DOHH2 (cell line): ENCODE results near the gene JADE3.

Experiments
- H3F3A ChIP-seq: fragments of 200-600 bp; sonication (generic), shearing (Covaris generic); 2 replicates; pipeline ENCODE4 v1.6.0; 2016; ENCODE audit warnings: antibody characterized with exemption, mild to moderate bottlenecking; ENCODE audit not compliant: control insufficient read depth, insufficient read depth
- H3K27ac ChIP-seq: fragments of 200-600 bp; sonication (generic); 2 replicates; pipeline ENCODE4 v1.5.1; 2014; ENCODE audit warnings: low read depth, mild to moderate bottlenecking, low read length, moderate library complexity
- H3K27me3 ChIP-seq: fragments of 200-600 bp; sonication (generic); 2 replicates; pipeline ENCODE4 v1.6.1; 2014; ENCODE audit warnings: mild to moderate bottlenecking, low read length, mixed read lengths; ENCODE audit not compliant: control insufficient read depth
- H3K36me3 ChIP-seq: fragments of 200-600 bp; sonication (generic); 2 replicates; pipeline ENCODE4 v1.6.1; 2014; ENCODE audit warnings: mild to moderate bottlenecking, low read length, moderate library complexity, mixed read lengths; ENCODE audit not compliant: control insufficient read depth
- H3K4me1 ChIP-seq: fragments of 200-600 bp; sonication (generic); 2 replicates; pipeline ENCODE4 v1.6.1; 2014; ENCODE audit warnings: mild to moderate bottlenecking, low read length, mixed read lengths; ENCODE audit not compliant: control insufficient read depth
- H3K4me2 ChIP-seq: fragments of 200-600 bp; sonication (generic); 2 replicates; pipeline ENCODE4 v1.6.0; 2014; ENCODE audit warnings: mild to moderate bottlenecking, low read length, moderate library complexity
- H3K4me3 ChIP-seq: fragments of 200-600 bp; sonication (generic); 2 replicates; pipeline ENCODE4 v1.5.1; 2014; ENCODE audit warnings: mild to moderate bottlenecking, low read length, mixed read lengths
- H3K79me2 ChIP-seq: fragments of 200-600 bp; sonication (generic); 2 replicates; pipeline ENCODE4 v1.6.1; 2014; ENCODE audit warnings: mild to moderate bottlenecking, low read length, mixed read lengths; ENCODE audit not compliant: control insufficient read depth
- H3K9me2 ChIP-seq: fragments of 200-600 bp; sonication (generic); replicated peaks from 2 replicates; pipeline ENCODE4 v1.6.1; 2014; ENCODE audit warnings: mild to moderate bottlenecking, low read length, mixed read lengths; ENCODE audit not compliant: control insufficient read depth
- H3K9me3 ChIP-seq: fragments of 200-600 bp; sonication (generic); 2 replicates; pipeline ENCODE4 v1.6.1; 2014; ENCODE audit warnings: antibody characterized with exemption, low read length, mixed read lengths; ENCODE audit not compliant: control insufficient read depth, insufficient read depth
- H4K20me1 ChIP-seq: fragments of 200-600 bp; sonication (generic); 2 replicates; pipeline ENCODE4 v1.6.0; 2014; ENCODE audit warnings: low read depth, mild to moderate bottlenecking, antibody characterized with exemption, low read length, moderate library complexity; ENCODE audit not compliant: control insufficient read depth, insufficient read depth
- EZH2phosphoT487 ChIP-seq: fragments of 200-600 bp; sonication (generic); IDR thresholded peaks from 2 replicates; pipeline ENCODE4 v1.6.1; 2017; ENCODE audit warnings: borderline replicate concordance, mild to moderate bottlenecking, antibody characterized with exemption, low read length, moderate library complexity, mixed read lengths
- TF ChIP-seq, protein P1 (sequence below): fragments of 200-600 bp; sonication (generic); IDR thresholded peaks from one replicate; pipeline ENCODE4 v1.5.1; 2014; ENCODE audit warnings: antibody characterized with exemption, mild to moderate bottlenecking, low read depth, low read length; ENCODE audit not compliant: poor library complexity, severe bottlenecking

The JADE3 gene

GRCh38 chrX:46865281-46865680, 46.9 kb upstream of the JADE3 start:
- no peaks in the 10 kb centered on the region for H3K79me2 ChIP-seq
- H3K36me3 ChIP-seq: peaks cover 9% of the 10 kb centered on the region; the same call in 1 of the 2 replicates
- no peaks in the 10 kb centered on the region for H4K20me1 ChIP-seq
- H3K4me1 ChIP-seq: no peaks in the 10 kb centered on the region
- H3K27me3 ChIP-seq: no peaks in the 10 kb centered on the region
- no peak overlapping the region for H3K4me2 ChIP-seq
- H3K9me3 ChIP-seq: no peaks in the 10 kb centered on the region
- H3F3A ChIP-seq: no peaks in the 10 kb centered on the region
- no peak overlapping the region for H3K27ac ChIP-seq
- TF ChIP-seq, protein P1, sequence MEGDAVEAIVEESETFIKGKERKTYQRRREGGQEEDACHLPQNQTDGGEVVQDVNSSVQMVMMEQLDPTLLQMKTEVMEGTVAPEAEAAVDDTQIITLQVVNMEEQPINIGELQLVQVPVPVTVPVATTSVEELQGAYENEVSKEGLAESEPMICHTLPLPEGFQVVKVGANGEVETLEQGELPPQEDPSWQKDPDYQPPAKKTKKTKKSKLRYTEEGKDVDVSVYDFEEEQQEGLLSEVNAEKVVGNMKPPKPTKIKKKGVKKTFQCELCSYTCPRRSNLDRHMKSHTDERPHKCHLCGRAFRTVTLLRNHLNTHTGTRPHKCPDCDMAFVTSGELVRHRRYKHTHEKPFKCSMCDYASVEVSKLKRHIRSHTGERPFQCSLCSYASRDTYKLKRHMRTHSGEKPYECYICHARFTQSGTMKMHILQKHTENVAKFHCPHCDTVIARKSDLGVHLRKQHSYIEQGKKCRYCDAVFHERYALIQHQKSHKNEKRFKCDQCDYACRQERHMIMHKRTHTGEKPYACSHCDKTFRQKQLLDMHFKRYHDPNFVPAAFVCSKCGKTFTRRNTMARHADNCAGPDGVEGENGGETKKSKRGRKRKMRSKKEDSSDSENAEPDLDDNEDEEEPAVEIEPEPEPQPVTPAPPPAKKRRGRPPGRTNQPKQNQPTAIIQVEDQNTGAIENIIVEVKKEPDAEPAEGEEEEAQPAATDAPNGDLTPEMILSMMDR: no peak
- TF ChIP-seq EZH2phosphoT487: no peak
- H3K9me2 ChIP-seq: no peaks in the 10 kb centered on the region
- H3K4me3 ChIP-seq: no peak overlapping the region

DNA sequence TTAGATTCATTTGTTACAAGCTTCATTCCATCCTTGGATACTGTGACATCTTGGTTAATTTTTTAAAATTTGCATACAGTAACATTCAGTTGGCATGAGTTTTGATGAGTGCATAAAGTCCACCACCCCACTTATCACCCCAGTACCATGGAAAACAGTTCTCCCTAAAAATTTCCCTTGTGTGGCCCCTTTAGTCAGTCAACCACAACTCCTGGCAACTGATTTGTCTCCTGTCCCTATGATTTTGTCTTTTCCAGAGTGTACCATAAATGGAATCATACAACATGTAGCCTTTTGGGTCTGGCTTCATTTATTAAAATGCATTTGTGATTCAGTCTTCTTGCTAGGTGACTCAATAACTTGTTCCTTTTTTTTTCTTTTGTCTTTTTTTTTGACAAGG, 45.5 kb upstream of the JADE3 start:
- no peak overlapping the region for H3K4me3 ChIP-seq
- no peaks in the 10 kb centered on the region for H3K79me2 ChIP-seq
- H3K9me3 ChIP-seq: no peaks in the 10 kb centered on the region
- H3K27me3 ChIP-seq: no peaks in the 10 kb centered on the region
- no peak overlapping the region for H3K27ac ChIP-seq
- no peaks in the 10 kb centered on the region for H4K20me1 ChIP-seq
- H3K9me2 ChIP-seq: no peaks in the 10 kb centered on the region
- no peaks in the 10 kb centered on the region for H3K4me1 ChIP-seq
- TF ChIP-seq, protein P1: no peak
- TF ChIP-seq EZH2phosphoT487: no peak
- peaks cover 3% of the 10 kb centered on the region; the same call in 1 of the 2 replicates for H3K36me3 ChIP-seq
- H3K4me2 ChIP-seq: no peak overlapping the region
- H3F3A ChIP-seq: no peaks in the 10 kb centered on the region

- no peaks in the 10 kb centered on the region for H3K9me3 ChIP-seq
- no peaks in the 10 kb centered on the region for H4K20me1 ChIP-seq
- H3K4me3 ChIP-seq: no peak overlapping the region
- H3F3A ChIP-seq: no peaks in the 10 kb centered on the region
- TF ChIP-seq, protein P1: no peak
- TF ChIP-seq EZH2phosphoT487: no peak
- H3K4me2 ChIP-seq: no peak overlapping the region
- no peaks in the 10 kb centered on the region for H3K79me2 ChIP-seq
- H3K27me3 ChIP-seq: no peaks in the 10 kb centered on the region
- H3K4me1 ChIP-seq: no peaks in the 10 kb centered on the region
- no peak overlapping the region for H3K27ac ChIP-seq
- no peaks in the 10 kb centered on the region for H3K9me2 ChIP-seq
- no peaks in the 10 kb centered on the region for H3K36me3 ChIP-seq
Measured at GRCh38 chrX:46873746-46874145, 38.5 kb upstream of the JADE3 start.
